Erythroblast (primary cell): ENCODE data around the gene FLT3.
"Not testable (repeated sequence)": the region's sequence is repeated elsewhere in the genome, so short reads cannot be mapped to it uniquely, and the experiment has no call there.

ENCODE experiments used
- DNase-seq, 2 experiments: peaks; one replicate each; lab custom pipeline; 2025; lab: John Stamatoyannopoulos, UW
- GATA1 ChIP-seq: IDR thresholded peaks from 2 replicates; pipeline ENCODE4 v1.6.1; 2011; ENCODE audit warnings: low read depth, mild to moderate bottlenecking, control low read depth, low read length, moderate library complexity
- POLR2A ChIP-seq: IDR thresholded peaks from 2 replicates; pipeline ENCODE4 v1.6.1; 2011; ENCODE audit warnings: mild to moderate bottlenecking, low read length

FLT3 gene

DNA sequence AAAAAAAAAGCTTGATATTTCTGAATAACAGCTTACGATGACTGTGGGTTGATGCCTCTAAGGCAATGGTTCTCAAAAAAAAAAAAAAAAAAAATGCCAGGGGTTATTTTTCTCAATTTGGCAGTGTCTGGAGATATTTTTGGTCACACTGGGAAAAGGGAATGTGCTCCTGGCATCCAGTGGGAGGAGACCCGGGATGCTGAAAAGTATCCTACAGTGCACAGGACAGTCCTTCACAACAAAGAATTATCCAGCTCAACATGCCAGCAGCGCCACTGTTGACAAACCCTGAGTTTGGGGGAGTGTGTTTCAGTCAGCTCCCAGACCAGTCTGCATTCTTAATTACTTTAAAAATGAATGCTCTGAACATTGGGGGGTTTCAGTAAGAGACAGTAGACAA is 54.5 kb downstream of the FLT3 start:
- DNase-seq, result no peak
- TF ChIP-seq GATA1, result no peak
- no peak for TF ChIP-seq POLR2A

- TF ChIP-seq GATA1, result no peak
- TF ChIP-seq POLR2A, result no peak
- DNase-seq, result no peak
Measured at GRCh38 chr13:28044608-28045007, 55.8 kb downstream of the FLT3 start.

GRCh38 chr13:28043224-28043623 is 57.2 kb downstream of the FLT3 start:
- no peak for DNase-seq
- TF ChIP-seq POLR2A (no peak), GATA1 (no peak)

GRCh38 chr13:28041501-28041900 is 58.9 kb downstream of the FLT3 start:
- DNase-seq, result no peak
- TF ChIP-seq GATA1 (no peak), POLR2A (no peak)

GRCh38 chr13:28041031-28041461 is 59.3 kb downstream of the FLT3 start:
- DNase-seq, result no peak
- no peak for TF ChIP-seq GATA1
- TF ChIP-seq POLR2A, result no peak

DNA sequence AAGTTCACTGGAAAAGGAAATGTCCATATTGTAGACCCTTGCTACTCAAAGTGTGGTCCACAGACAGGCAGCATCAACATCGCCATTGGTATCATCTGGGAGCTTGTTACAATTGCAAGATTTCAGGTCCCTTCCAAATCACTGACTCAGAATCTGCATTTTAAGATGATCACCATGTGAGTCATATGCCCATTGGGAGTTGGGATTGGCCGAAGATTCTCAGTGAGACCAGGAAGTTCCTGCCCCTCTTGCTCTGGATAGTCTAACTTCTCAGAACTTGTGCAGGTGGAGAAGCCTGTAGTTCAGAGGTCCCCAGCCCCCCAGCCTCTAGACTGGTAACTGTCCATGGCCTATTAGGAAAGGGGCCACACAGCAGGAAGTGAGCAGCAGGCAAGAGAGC is 63.0 kb downstream of the FLT3 start:
- no peak for DNase-seq
- TF ChIP-seq GATA1, result no peak
- TF ChIP-seq POLR2A, result no peak

- no peak for TF ChIP-seq GATA1
- no peak for TF ChIP-seq POLR2A
- no peak for DNase-seq
Measured at GRCh38 chr13:28035146-28035782, 65.1 kb downstream of the FLT3 start.

DNA sequence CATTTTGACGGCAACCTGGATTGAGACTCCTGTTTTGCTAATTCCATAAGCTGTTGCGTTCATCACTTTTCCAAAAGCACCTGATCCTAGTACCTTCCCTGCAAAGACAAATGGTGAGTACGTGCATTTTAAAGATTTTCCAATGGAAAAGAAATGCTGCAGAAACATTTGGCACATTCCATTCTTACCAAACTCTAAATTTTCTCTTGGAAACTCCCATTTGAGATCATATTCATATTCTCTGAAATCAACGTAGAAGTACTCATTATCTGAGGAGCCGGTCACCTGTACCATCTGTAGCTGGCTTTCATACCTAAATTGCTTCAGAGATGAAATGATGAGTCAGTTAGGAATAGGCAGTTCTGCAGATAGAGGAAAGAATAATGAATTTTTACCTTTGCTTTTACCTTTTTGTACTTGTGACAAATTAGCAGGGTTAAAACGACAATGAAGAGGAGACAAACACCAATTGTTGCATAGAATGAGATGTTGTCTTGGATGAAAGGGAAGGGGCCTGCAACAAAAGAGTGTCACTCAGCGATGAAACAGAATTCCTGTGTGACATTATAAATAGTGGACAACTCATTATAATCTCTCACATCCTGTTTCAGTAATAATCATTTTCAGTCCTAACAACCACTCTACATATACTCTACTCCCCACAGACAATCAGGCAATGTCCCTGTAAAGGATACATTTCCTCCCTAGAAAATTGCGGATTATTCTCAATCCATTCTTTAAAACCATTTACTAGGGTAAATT is 66.3 kb downstream of the FLT3 start:
- no peak for DNase-seq
- TF ChIP-seq GATA1, result no peak
- TF ChIP-seq POLR2A, result no peak

- not testable (repeated sequence) for DNase-seq
Measured at GRCh38 chr13:28032438-28032837, 67.9 kb downstream of the FLT3 start.

GRCh38 chr13:28031896-28032288 is 68.5 kb downstream of the FLT3 start:
- TF ChIP-seq POLR2A, result no peak
- no peak for TF ChIP-seq GATA1
- no peak for DNase-seq

DNA sequence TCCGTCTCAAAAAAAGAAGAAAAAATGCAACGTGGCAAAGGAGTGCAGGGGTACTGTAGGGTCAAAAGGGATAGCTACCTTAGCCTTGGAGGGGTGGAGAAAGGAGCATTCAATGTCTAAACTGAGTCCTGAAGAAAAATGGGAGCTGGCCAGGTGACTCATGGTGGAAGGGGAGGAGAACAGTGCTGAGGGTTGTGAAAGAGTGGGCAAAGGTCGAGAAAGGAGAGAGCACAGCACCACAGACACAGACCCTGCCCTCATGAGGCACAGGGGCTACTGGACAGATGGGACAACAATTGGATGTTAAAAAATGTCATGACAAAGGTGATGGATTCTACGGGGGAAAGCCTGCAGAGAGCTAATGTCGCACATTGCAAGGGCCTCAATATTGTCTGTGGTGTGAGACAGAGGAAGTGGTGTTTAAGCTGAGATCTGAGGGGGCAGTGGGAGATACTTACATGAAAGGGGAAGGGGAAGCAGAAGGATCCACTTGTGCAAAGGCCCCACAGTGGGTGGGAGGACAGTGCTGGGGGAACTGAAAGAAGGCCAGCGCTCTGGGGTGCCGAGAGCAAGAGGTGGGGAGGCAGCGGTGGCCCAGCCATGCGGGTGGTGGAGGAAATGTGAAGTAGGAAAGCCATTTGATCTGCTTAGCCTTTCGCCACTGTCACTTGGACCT is 69.0 kb downstream of the FLT3 start:
- no peak for DNase-seq
- no peak for TF ChIP-seq GATA1
- TF ChIP-seq POLR2A, result no peak

GRCh38 chr13:28027607-28028364 is 72.6 kb downstream of the FLT3 start:
- TF ChIP-seq POLR2A (no peak), GATA1 (no peak)
- DNase-seq, result no peak

DNA sequence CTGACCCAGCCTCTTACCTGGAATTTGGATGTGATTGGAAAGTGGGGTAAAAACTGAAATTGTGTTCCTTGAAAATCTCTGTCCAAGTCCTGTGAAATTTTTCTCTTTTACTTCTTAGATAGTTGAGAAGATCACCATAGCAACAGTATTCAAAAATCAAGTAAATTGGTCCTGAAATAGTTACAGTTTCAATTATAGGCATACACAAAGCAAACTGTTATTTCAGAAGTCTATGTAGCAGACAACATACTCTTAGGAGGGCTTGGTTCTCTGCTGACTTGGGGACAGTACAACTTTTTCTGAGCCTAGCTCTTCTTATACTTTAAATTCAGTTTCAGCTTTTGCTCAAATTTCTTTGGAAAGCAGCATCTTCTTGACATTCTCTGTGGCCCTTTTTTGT is 73.3 kb downstream of the FLT3 start:
- DNase-seq, result no peak
- no peak for TF ChIP-seq GATA1
- TF ChIP-seq POLR2A, result no peak

- DNase-seq, result no peak
- TF ChIP-seq POLR2A, result no peak
- TF ChIP-seq GATA1, result no peak
Measured at GRCh38 chr13:28026508-28026907, 73.9 kb downstream of the FLT3 start.
